Activated CD4-positive, alpha-beta T cell treated with anti-CD3 and anti-CD28 coated beads, Interleukin-10, Interleukin-2, amounts not matched to agents 100 ng/mL and 50 ng/mL, durations not matched to agents 16 hours and 8 hours (primary cell): Measurements from ENCODE around the gene HAGH.
"Not testable (repeated sequence)": the region's sequence is repeated elsewhere in the genome, so short reads cannot be mapped to it uniquely, and the experiment has no call there.

ENCODE experiments used
- DNase-seq: peaks from one replicate; pipeline ENCODE4 v3.0.0-alpha.2; 2020

The HAGH gene

GRCh38 chr16:1810106-1810505 is 16.5 kb downstream of the HAGH start:
- DNase-seq = no peak

DNA sequence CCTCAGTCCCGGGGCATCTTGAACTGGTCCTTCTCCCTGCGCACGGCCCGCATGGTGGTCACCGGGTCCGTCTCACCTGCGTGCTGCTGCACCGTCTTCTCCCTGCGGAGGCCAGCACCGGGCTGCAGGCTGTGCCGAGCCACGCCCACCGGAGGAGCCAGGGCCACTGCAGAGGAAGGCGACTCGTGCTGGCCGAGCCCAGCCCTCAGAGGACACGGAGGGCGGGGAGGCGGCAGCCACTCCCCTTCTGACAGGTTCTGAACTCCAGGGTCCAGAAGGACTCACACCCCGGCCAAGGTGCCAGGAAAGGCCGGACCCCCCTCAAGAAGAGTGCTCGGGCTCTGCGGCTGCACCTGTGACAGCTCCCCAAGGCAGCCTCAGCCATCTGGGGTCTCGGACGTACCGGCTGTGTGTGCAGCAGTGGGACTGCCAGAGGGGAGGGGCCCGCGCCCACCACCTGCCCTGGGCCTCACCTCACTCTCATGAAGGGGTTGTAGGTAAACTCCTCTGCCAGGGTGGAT is 17.3 kb downstream of the HAGH start:
- no peak for DNase-seq

- DNase-seq = no peak
These were observed 17.9 kb downstream of the HAGH start for GRCh38 chr16:1808691-1809090.

DNA sequence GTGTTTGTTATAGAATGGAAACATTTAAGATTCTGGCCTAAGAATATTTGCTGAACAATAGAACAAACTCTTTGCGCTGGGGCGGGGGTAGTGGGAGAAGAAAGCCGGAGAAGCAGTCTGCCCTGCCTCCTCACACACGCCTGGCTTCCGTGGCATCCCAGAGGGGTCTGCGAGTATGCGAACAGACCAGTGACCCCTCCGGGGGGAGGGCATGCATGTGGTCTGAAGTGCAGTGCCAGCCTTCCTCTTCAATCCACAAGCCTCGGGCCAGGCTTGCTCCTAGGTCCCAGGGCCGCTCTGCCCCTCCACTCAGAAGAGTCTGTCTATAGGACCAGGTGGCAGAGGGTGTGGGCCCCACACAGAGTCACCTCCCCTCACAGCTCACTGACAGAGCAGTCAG is 19.0 kb downstream of the HAGH start:
- no peak for DNase-seq

- DNase-seq = no peak
These were observed 25.9 kb downstream of the HAGH start for GRCh38 chr16:1800701-1801100.

DNA sequence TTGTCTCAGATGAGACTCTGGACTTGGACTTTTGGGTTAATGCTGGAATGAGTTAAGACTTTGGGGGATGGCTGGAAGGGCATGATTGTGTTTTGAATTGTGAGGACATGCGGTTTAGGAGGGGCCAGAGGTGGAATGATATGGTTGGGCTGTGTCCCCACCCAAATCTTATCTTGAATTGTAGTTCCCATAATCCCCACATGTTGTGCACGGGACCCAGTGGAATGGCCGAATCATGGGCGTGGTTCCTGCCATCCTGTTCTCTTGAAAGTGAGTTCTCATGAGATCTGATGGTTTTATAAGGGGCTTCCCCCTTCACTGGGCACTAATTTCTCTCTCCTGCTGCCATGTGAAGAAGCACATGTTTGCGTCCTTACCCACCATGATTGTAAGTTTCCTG is 27.4 kb downstream of the HAGH start:
- not testable (repeated sequence) for DNase-seq

DNA sequence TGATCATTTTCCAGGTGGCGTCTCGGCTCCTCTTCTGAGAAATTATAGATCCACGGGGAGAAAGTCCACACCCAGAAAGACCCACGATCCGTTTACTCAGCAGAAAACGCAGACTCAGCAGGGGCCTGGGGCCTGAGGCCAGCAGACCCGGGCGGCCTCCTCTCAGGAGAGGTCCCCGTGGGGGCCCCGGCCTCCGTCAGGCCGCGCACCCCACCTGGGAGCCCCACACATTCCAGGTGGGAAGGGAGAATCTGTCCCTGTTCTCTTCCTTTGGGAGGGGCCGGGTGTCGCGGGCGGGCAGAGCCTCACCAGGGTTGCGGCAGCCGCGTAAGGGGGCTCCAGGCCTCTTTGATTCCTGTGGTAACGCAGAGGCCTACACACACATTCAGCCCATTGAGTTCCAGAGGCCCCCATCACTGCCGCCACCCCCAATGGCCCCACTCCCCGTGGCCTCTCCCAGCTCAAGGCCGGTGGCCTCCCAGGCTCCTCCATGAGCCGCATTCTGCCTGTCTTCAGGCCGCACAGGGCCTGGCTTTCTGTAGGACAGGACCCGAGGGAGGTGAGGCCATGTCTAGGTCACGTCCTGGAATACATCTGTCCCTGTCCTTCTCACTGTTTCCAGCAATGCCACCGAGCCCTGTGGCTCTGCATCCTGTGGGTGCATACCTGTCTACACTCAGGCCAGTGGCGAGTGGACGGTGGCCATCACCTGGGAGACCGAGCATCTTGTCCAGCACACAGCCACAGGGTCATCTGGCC is 31.5 kb downstream of the HAGH start:
- no peak for DNase-seq

DNA sequence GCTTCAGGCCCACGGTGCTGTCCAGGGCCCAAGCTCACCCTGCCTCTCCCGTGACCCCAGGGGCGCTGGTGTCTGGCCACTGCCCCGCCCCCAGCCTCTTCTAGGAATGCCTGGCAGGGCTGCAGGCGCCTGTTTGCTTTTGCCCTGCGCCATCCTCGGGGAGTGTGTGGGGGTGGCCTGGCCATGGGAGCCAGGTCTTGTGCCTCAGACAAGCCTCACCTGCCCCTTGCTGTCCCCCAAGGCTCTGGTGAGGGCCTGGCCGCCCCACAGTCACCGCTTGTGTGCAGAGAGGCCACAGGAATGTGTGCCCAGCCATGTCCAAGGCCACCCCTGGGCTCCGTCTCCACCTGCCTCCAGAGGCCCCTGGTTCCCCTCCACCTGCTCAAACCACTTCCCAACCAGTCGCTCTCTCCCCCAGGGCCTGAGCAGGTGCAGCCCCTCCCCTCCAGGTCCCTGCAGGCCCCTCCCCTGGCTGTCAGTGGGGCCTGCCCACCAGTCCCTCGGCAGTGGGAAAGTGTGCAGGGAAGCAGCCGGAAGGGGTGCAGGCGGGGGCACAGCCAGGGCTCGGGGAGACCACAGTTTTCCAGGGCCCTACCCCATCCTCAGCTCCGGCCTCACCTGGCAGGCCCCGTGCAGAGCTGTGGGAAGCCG is 32.3 kb downstream of the HAGH start:
- DNase-seq = no peak

- no peak for DNase-seq
These were observed 32.9 kb downstream of the HAGH start, which contains the start of gene IGFALS for GRCh38 chr16:1793578-1794220. TSS of gene IGFALS (minus strand) at chr16:1793705. CDS start at chr16:1793652, 53 bp downstream.

- DNase-seq = no peak
These were observed 33.6 kb downstream of the HAGH start for GRCh38 chr16:1792836-1793577.

GRCh38 chr16:1791943-1792812 is 34.4 kb downstream of the HAGH start:
- DNase-seq = no peak

- no peak for DNase-seq
These were observed 35.2 kb downstream of the HAGH start for GRCh38 chr16:1791256-1791942.

- DNase-seq = no peak
These were observed 35.9 kb downstream of the HAGH start for GRCh38 chr16:1790611-1791255.

- no peak for DNase-seq
These were observed 36.4 kb downstream of the HAGH start for GRCh38 chr16:1790261-1790610.

- DNase-seq = no peak
These were observed 37.0 kb downstream of the HAGH start for GRCh38 chr16:1789643-1790045.

DNA sequence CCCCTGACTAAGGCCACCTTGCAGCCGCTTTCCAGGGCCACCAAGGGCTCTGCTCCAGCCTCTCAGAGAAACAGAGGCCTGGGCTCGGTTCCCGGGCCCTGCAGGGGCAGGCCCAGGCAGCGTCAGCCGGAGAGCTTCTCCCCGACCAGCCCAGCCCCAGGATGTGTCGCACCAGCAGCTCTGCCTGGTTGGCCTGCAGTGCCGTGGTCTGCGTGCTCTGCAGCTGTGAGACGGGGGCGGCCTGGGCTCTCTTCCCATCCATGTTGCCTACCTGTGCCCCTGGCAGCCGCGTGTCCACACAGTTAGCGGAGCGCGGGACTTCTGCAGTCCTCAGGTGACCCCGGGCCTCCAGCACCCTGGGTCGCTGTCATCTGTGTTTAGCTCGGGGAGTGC is 37.9 kb downstream of the HAGH start:
- no peak for DNase-seq

DNA sequence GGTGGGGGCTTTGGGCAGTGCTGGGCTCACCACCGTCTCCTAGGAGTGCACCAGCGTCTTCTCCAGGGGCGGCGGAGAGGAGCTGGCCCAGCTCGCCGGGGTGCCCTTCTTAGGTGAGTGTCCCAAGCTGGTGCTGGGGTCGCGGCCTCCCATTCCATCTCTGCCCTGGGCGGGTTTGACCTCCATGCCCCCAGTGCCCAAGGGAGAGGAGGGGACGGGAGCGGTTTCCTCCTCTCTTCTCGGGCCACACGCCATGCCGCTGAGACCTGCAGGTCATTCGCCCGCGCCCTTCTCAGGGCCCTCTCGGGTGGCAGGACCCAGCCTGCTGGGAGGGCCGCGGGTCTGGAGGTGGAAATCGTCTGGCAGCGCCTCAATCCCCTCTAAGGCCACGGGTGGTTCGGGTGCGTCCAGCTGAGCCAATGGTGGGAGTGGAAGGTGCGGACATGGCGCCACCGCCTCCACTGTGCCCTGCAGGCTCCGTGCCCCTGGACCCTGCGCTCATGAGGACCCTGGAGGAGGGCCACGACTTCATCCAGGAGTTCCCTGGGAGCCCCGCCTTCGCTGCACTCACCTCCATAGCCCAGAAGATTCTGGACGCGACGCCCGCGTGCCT is 38.4 kb downstream of the HAGH start:
- no peak for DNase-seq

GRCh38 chr16:1787322-1788094 is 39.1 kb downstream of the HAGH start:
- DNase-seq = no peak

- DNase-seq = no peak
These were observed 39.6 kb downstream of the HAGH start for GRCh38 chr16:1787056-1787321.
